ENCODE data around the gene SLC41A2.

Gene SLC41A2

DNA sequence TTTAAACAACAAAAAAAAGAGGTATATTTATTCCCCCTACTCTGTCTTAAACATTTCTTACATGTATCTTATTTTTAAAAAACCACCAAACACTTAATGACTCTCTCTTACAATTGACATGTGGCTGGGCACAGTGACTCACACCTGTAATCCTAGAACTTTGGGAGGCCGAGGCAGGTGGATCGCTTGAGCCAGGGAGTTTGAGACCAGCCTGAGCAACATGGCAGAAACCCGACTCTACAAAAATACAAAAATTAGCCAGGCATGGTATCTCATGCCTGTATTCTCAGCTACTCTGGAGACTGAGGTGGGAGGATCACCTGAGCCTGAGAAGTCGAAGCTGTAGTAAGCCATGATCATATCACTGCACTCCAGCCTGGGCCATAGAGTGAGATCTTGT lies 16.0 kb downstream of the SLC41A2 start:
- Histone ChIP-seq H3K27ac (ENCODE audit: low read length) (no peak overlapping the region), H3K9me3 (ENCODE audit: insufficient read depth, low read depth, low read length) (peaks cover 8% of the 10 kb centered on the region; the same call in 1 of the 2 replicates), H3K4me3 (ENCODE audit: low read length) (no peak overlapping the region), H3K36me3 (ENCODE audit: insufficient read depth, low read depth, low read length) (no peaks in the 10 kb centered on the region), H3K27me3 (ENCODE audit: insufficient read depth, low read length) (no peaks in the 10 kb centered on the region), H3K9ac (ENCODE audit: low read depth, low read length) (no peak overlapping the region), H3K4me1 (ENCODE audit: insufficient read depth, low read length) (no peaks in the 10 kb centered on the region)

DNA sequence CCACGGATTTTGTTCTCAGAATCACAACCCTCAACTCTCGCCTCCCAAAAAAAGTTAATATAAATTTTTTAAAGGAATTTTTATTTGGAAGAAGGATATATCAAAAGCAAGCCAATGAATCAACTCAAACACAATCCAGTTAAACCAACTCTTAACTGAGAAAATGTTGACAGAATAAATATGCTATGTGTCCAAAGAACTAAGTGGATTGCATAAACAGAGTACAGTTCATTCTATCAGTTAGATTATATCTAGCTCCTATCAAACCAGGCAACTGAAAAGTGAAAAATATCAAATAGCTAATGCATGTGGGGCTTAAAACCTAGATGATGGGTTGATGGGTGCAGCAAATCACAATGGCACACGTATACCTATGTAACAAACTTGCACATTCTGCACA lies 16.6 kb downstream of the SLC41A2 start:
- no peak overlapping the region for H3K9ac ChIP-seq (ENCODE audit: low read depth, low read length)

DNA sequence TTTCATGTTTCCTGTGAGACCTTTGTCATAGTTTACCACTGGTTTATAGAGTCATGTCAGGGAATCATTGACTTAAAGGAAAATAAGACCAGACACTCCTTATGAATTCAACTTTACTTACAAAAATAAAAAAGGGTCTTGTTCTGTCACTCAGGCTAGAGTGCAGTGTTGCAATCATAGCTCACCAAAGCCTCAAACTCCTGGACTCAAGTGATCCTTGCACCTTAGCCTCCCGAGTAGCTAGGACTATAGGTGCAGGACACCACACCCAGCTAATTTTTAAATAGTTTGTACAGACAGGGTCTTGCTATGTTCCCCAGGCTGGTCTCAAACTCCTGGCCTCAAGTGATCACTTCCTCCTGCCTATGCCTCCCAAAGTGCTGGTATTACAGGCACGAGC lies 19.0 kb downstream of the SLC41A2 start:
- Histone ChIP-seq H3K27me3 (ENCODE audit: insufficient read depth, low read length) (no peaks in the 10 kb centered on the region), H3K9me3 (ENCODE audit: insufficient read depth, low read depth, low read length) (peaks cover 8% of the 10 kb centered on the region; the same call in 1 of the 2 replicates), H3K4me3 (ENCODE audit: low read length) (no peak overlapping the region), H3K4me1 (ENCODE audit: insufficient read depth, low read length) (no peaks in the 10 kb centered on the region), H3K27ac (ENCODE audit: low read length) (no peak overlapping the region), H3K36me3 (ENCODE audit: insufficient read depth, low read depth, low read length) (no peaks in the 10 kb centered on the region), H3K9ac (ENCODE audit: low read depth, low read length) (no peak overlapping the region)

More for the DNA sequence above, 16.6 kb downstream of the SLC41A2 start:
- H3K36me3 ChIP-seq (ENCODE audit: insufficient read depth, low read depth, low read length) = no peaks in the 10 kb centered on the region
- no peak overlapping the region for H3K4me3 ChIP-seq (ENCODE audit: low read length)
- H3K4me1 ChIP-seq (ENCODE audit: insufficient read depth, low read length) = no peaks in the 10 kb centered on the region
- no peak overlapping the region for H3K27ac ChIP-seq (ENCODE audit: low read length)
- H3K27me3 ChIP-seq (ENCODE audit: insufficient read depth, low read length) = no peaks in the 10 kb centered on the region
- H3K9me3 ChIP-seq (ENCODE audit: insufficient read depth, low read depth, low read length) = peaks cover 8% of the 10 kb centered on the region; the same call in 1 of the 2 replicates

DNA sequence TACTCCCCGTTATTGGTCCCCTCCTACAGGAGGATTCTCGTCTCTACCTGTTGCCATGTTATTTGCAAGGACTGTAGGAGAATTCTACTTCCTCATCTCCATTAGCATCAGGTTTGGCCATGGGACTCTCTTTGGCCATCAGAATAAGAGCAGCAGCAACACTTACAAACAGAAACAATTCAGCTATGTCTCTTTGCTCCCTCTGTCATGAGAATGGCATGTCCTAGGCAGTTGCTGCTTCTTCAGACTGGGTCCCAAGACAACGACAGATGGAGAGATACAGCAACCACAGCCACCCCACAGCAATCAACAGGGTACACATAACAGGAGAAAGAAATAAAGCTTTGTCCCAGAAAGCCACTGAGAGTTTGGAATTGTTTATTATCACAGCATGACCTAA lies 19.7 kb downstream of the SLC41A2 start:
- H3K9ac ChIP-seq (ENCODE audit: low read depth, low read length) = no peak overlapping the region
- no peaks in the 10 kb centered on the region for H3K27me3 ChIP-seq (ENCODE audit: insufficient read depth, low read length)
- no peak overlapping the region for H3K27ac ChIP-seq (ENCODE audit: low read length)
- no peak overlapping the region for H3K4me3 ChIP-seq (ENCODE audit: low read length)
- H3K9me3 ChIP-seq (ENCODE audit: insufficient read depth, low read depth, low read length) = peaks cover 7% of the 10 kb centered on the region; the same call in 1 of the 2 replicates
- no peaks in the 10 kb centered on the region for H3K36me3 ChIP-seq (ENCODE audit: insufficient read depth, low read depth, low read length)
- H3K4me1 ChIP-seq (ENCODE audit: insufficient read depth, low read length) = no peaks in the 10 kb centered on the region

GRCh38 chr12:104935886-104936285 lies 22.2 kb downstream of the SLC41A2 start:
- no peak overlapping the region for H3K9ac ChIP-seq (ENCODE audit: low read depth, low read length)
- H3K4me1 ChIP-seq (ENCODE audit: insufficient read depth, low read length) = no peaks in the 10 kb centered on the region
- H3K4me3 ChIP-seq (ENCODE audit: low read length) = no peak overlapping the region

GRCh38 chr12:104933778-104934177 lies 24.3 kb downstream of the SLC41A2 start:
- Histone ChIP-seq H3K4me3 (ENCODE audit: low read length) (no peak overlapping the region), H3K36me3 (ENCODE audit: insufficient read depth, low read depth, low read length) (no peaks in the 10 kb centered on the region), H3K9me3 (ENCODE audit: insufficient read depth, low read depth, low read length) (no peaks in the 10 kb centered on the region), H3K27ac (ENCODE audit: low read length) (no peak overlapping the region), H3K4me1 (ENCODE audit: insufficient read depth, low read length) (no peaks in the 10 kb centered on the region), H3K27me3 (ENCODE audit: insufficient read depth, low read length) (no peaks in the 10 kb centered on the region), H3K9ac (ENCODE audit: low read depth, low read length) (no peak overlapping the region)

More at GRCh38 chr12:104935886-104936285, 22.2 kb downstream of the SLC41A2 start:
- Histone ChIP-seq H3K36me3 (ENCODE audit: insufficient read depth, low read depth, low read length) (no peaks in the 10 kb centered on the region), H3K27me3 (ENCODE audit: insufficient read depth, low read length) (no peaks in the 10 kb centered on the region), H3K9me3 (ENCODE audit: insufficient read depth, low read depth, low read length) (no peaks in the 10 kb centered on the region), H3K27ac (ENCODE audit: low read length) (no peak overlapping the region)

DNA sequence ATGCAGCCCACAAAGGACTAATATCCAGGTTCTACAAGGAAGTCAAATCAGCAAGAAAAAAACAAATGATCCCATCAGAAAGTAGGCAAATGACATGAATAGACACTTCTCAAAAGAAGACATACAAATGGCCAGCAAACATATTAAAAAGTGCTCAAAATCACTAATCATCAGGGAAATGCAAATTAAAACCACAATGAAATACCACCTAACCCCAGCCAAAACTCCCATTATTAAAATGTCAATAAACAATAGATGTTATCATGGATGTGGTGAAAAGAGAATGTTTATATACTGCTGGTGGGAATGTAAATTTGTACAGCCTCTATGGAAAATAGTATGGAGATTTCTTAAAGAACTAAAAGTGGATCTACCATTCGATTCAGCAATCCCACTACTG lies 25.0 kb downstream of the SLC41A2 start:
- no peaks in the 10 kb centered on the region for H3K27me3 ChIP-seq (ENCODE audit: insufficient read depth, low read length)
- no peaks in the 10 kb centered on the region for H3K36me3 ChIP-seq (ENCODE audit: insufficient read depth, low read depth, low read length)
- H3K9ac ChIP-seq (ENCODE audit: low read depth, low read length) = no peak overlapping the region
- no peaks in the 10 kb centered on the region for H3K4me1 ChIP-seq (ENCODE audit: insufficient read depth, low read length)
- H3K27ac ChIP-seq (ENCODE audit: low read length) = no peak overlapping the region
- no peak overlapping the region for H3K4me3 ChIP-seq (ENCODE audit: low read length)
- no peaks in the 10 kb centered on the region for H3K9me3 ChIP-seq (ENCODE audit: insufficient read depth, low read depth, low read length)

- no peaks in the 10 kb centered on the region for H3K27me3 ChIP-seq (ENCODE audit: insufficient read depth, low read length)
- no peak overlapping the region for H3K27ac ChIP-seq (ENCODE audit: low read length)
- no peaks in the 10 kb centered on the region for H3K36me3 ChIP-seq (ENCODE audit: insufficient read depth, low read depth, low read length)
- no peak overlapping the region for H3K4me3 ChIP-seq (ENCODE audit: low read length)
- H3K9ac ChIP-seq (ENCODE audit: low read depth, low read length) = no peak overlapping the region
- H3K9me3 ChIP-seq (ENCODE audit: insufficient read depth, low read depth, low read length) = no peaks in the 10 kb centered on the region
- no peaks in the 10 kb centered on the region for H3K4me1 ChIP-seq (ENCODE audit: insufficient read depth, low read length)
These were observed 27.4 kb downstream of the SLC41A2 start for GRCh38 chr12:104930388-104931326.

GRCh38 chr12:104929977-104930376 lies 28.1 kb downstream of the SLC41A2 start:
- H3K4me1 ChIP-seq (ENCODE audit: insufficient read depth, low read length) = no peaks in the 10 kb centered on the region
- no peaks in the 10 kb centered on the region for H3K27me3 ChIP-seq (ENCODE audit: insufficient read depth, low read length)
- H3K4me3 ChIP-seq (ENCODE audit: low read length) = no peak overlapping the region
- H3K27ac ChIP-seq (ENCODE audit: low read length) = no peak overlapping the region
- H3K9ac ChIP-seq (ENCODE audit: low read depth, low read length) = no peak overlapping the region
- H3K9me3 ChIP-seq (ENCODE audit: insufficient read depth, low read depth, low read length) = no peaks in the 10 kb centered on the region
- H3K36me3 ChIP-seq (ENCODE audit: insufficient read depth, low read depth, low read length) = no peaks in the 10 kb centered on the region

DNA sequence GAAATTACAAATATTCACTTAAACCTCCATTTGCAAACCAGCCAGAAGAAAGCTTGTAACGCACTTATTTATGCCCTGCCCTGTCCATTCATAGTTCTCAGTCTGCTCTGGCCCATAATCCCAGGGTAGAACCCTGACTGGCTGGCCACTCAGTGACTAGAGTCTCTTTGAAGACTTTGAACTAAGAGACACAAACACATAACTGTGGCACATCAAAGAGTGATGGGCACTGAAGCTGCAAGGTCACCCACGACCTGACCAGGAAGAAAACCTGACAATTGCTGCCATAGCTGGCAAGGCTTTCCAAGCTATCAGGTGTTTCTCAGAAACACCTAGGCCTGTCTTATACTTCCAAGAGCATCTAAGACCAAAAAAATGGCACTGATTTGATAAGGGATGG lies 28.7 kb downstream of the SLC41A2 start:
- no peak overlapping the region for H3K9ac ChIP-seq (ENCODE audit: low read depth, low read length)

DNA sequence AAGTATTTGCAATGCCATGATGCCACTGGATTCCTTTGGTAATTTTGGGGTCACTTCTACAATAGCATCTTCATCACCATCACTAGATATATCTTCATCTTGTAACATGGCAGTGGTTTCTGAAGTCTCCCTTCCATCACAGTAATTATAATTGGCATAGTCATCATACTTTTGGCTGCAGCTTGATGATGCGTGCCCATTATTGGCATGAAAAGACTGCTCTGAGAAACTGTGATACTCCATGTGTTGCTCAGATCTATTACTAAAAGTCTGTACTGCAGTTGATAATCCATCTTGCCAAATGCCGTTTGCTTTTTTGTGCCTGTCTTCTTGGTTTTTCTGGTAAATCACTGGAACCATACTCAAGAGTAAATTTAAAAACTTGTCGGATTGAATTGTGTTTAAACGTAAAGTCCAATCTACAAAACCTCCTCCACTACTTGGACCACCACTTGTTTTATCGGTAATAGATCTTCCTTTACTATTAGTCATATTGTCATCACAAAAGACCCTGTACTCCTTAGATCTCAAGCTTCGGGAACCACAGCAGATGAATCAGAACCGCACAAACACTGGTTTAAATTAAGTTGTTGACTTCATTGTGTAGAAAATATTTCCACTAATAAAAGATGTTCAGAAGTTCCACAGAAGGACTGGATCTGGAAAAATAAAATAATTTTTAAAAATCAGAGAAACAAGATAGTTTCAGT lies 29.9 kb downstream of the SLC41A2 start:
- H3K9me3 ChIP-seq (ENCODE audit: insufficient read depth, low read depth, low read length) = no peaks in the 10 kb centered on the region
- H3K4me3 ChIP-seq (ENCODE audit: low read length) = no peak overlapping the region
- no peaks in the 10 kb centered on the region for H3K36me3 ChIP-seq (ENCODE audit: insufficient read depth, low read depth, low read length)
- H3K4me1 ChIP-seq (ENCODE audit: insufficient read depth, low read length) = no peaks in the 10 kb centered on the region
- no peaks in the 10 kb centered on the region for H3K27me3 ChIP-seq (ENCODE audit: insufficient read depth, low read length)
- no peak overlapping the region for H3K27ac ChIP-seq (ENCODE audit: low read length)
- H3K9ac ChIP-seq (ENCODE audit: low read depth, low read length) = no peak overlapping the region

More for the DNA sequence above, 28.7 kb downstream of the SLC41A2 start:
- no peaks in the 10 kb centered on the region for H3K4me1 ChIP-seq (ENCODE audit: insufficient read depth, low read length)
- H3K4me3 ChIP-seq (ENCODE audit: low read length) = no peak overlapping the region
- H3K27ac ChIP-seq (ENCODE audit: low read length) = no peak overlapping the region
- no peaks in the 10 kb centered on the region for H3K9me3 ChIP-seq (ENCODE audit: insufficient read depth, low read depth, low read length)
- no peaks in the 10 kb centered on the region for H3K27me3 ChIP-seq (ENCODE audit: insufficient read depth, low read length)
- no peaks in the 10 kb centered on the region for H3K36me3 ChIP-seq (ENCODE audit: insufficient read depth, low read depth, low read length)

GRCh38 chr12:104925501-104925900 lies 32.6 kb downstream of the SLC41A2 start:
- Histone ChIP-seq H3K9ac (ENCODE audit: low read depth, low read length) (no peak overlapping the region), H3K4me1 (ENCODE audit: insufficient read depth, low read length) (no peaks in the 10 kb centered on the region), H3K36me3 (ENCODE audit: insufficient read depth, low read depth, low read length) (no peaks in the 10 kb centered on the region), H3K27me3 (ENCODE audit: insufficient read depth, low read length) (no peaks in the 10 kb centered on the region), H3K27ac (ENCODE audit: low read length) (no peak overlapping the region), H3K9me3 (ENCODE audit: insufficient read depth, low read depth, low read length) (peaks cover 8% of the 10 kb centered on the region; the same call in 1 of the 2 replicates), H3K4me3 (ENCODE audit: low read length) (no peak overlapping the region)
